Mononuclear cell (primary cell): Measurements from ENCODE around the gene TF. TPM values are rescaled to one million over a fixed set of nuclear protein-coding genes. Genes with fewer than 3 reads are reported as not detected.
"Not testable (repeated sequence)": the region's sequence is repeated elsewhere in the genome, so short reads cannot be mapped to it uniquely, and the experiment has no call there.

Experiments
- H3K27me3 ChIP-seq: 2 replicates; pipeline ENCODE4 v1.6.0; 2011; ENCODE audit warnings: low read length, control low read depth; ENCODE audit not compliant: insufficient read depth
- H3K4me1 ChIP-seq: 2 replicates; pipeline ENCODE4 v1.5.1; 2011; ENCODE audit warnings: mild to moderate bottlenecking, low read length, control low read depth; ENCODE audit not compliant: insufficient read depth
- H3K4me3 ChIP-seq: 2 replicates; pipeline ENCODE4 v1.5.1; 2011; ENCODE audit warnings: mild to moderate bottlenecking, low read length, moderate library complexity
- H3K9me3 ChIP-seq: 2 replicates; pipeline ENCODE4 v1.5.1; 2011; ENCODE audit warnings: low read depth, mild to moderate bottlenecking, control low read depth, low read length
- total RNA-seq: library from RNA; depleted of rRNA; stranded (reverse); fragments of >200 nt; gene quantifications from one replicate; pipeline ENCODE4 v1.2.3, GENCODE V29; 2012

Gene TF
- total RNA-seq, 1 donor, result not detected

DNA sequence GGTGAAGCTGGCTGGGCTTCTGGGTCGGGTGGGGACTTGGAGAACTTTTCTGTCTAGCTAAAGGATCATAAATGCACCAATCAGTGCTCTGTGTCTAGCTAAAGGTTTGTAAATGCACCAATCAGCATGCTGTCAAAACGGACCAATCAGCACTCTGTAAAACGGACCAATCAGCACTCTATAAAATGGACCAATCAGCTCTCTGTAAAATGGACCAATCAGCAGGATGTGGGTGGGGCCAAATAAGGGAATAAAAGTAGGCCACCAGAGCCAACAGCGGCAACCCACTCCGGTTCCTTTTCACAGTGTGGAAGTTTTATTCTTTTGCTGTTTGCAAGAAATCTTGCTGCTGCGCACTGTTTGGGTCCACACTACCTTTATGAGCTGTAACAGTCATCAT is 14.0 kb upstream of the TF start:
- not testable (repeated sequence) for H3K27me3 ChIP-seq, H3K9me3 ChIP-seq, H3K4me3 ChIP-seq, H3K4me1 ChIP-seq

DNA sequence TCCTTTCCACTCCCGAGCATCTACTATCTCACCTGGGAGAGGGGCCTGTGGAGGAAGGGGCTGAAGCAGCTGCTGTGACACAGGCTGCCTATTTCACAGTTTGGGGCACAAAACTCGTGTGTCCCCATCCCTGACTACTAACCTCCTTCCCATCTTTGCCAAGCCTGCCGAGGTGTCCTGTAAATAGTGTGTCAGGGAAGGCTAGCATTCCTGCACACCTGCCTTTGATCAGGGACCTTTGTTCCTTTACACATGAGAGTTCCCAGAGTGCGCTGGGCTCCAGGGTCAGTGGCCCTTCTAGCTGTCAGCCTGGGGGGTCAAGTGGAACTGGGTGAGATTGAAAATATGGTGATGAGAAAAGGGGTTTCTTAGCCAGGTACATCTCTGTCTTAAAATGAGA is 13.0 kb upstream of the TF start:
- Histone ChIP-seq H3K4me1 (no peaks in the 10 kb centered on the region), H3K4me3 (no peak overlapping the region), H3K27me3 (no peaks in the 10 kb centered on the region)

GRCh38 chr3:133734305-133734704 is 11.9 kb upstream of the TF start:
- Histone ChIP-seq H3K9me3 (no peaks in the 10 kb centered on the region), H3K27me3 (no peaks in the 10 kb centered on the region), H3K4me3 (no peak overlapping the region), H3K4me1 (no peaks in the 10 kb centered on the region)

More for the DNA sequence above, 13.0 kb upstream of the TF start:
- no peaks in the 10 kb centered on the region for H3K9me3 ChIP-seq

GRCh38 chr3:133742351-133743091 is 3.7 kb upstream of the TF start:
- Histone ChIP-seq H3K4me1 (no peaks in the 10 kb centered on the region), H3K9me3 (no peaks in the 10 kb centered on the region), H3K27me3 (peaks cover 24% of the 10 kb centered on the region), H3K4me3 (no peak overlapping the region)

DNA sequence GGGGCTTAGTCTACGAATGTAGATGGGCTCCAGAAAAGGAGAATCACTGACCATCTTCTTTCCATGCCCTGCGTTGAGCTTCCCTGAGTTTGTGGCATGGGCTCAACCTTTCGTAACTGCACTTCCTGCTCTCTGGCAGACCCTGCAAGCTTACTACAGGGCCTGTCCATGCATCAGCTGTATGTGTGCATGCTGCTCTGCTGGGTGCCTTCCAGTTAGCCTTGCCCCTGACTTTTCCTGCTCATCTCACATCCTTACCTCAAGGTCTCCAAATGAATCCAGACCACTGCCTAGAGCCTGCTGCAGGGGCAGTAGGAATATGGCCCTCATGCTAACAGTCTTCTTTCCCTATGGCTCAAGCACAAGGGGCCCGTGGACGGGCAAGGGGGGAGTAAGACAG is 2.0 kb upstream of the TF start:
- no peaks in the 10 kb centered on the region for H3K9me3 ChIP-seq
- no peak overlapping the region for H3K4me3 ChIP-seq

DNA sequence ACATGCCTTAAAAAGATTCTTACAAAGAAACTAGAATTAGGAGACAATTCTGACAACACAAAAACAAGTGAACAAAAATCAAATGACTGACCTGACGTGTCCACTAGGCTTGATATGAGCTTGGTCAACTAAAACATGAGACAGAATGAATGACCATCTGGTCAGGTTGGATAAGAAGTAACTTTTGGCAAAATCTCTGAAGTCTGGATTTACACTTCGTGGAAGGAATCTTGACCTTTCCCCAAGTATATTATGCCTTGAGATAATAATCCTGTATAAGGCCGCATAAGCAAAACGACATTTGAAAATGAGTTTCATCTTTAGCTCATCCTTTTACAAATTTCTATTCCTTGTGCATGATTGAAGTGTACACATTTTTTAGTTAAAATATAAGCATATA is 1.1 kb upstream of the TF start:
- Histone ChIP-seq H3K4me1 (no peaks in the 10 kb centered on the region), H3K4me3 (no peak overlapping the region), H3K27me3 (peaks cover 24% of the 10 kb centered on the region), H3K9me3 (no peaks in the 10 kb centered on the region)

More for the DNA sequence above, 2.0 kb upstream of the TF start:
- no peaks in the 10 kb centered on the region for H3K4me1 ChIP-seq
- H3K27me3 ChIP-seq, result peaks cover 24% of the 10 kb centered on the region

GRCh38 chr3:133746712-133747066 is 496 bp downstream of the TF start:
- H3K4me3 ChIP-seq, result no peak overlapping the region
- H3K9me3 ChIP-seq, result no peaks in the 10 kb centered on the region
- H3K4me1 ChIP-seq, result no peaks in the 10 kb centered on the region
- peaks cover 24% of the 10 kb centered on the region for H3K27me3 ChIP-seq

DNA sequence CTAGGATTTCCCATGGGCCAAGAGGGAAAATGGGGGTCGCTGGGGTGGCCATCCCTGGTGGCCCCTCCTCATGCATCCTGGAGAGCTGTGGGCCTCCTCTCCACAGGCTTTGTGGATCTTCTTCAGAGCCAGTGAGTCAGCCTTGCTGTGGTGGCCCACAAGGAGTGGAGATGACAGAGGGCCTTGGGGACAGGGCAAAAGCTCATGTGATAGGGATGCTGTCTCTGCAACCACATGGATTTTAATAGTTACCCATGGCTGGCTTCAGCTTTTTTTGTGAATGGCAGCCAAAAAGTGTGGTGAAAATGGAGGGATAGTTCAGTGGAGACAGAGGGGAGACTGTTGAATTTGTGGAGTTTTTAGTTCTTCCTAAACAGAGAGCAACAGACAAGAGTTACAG is 1.2 kb downstream of the TF start:
- H3K4me1 ChIP-seq, result no peaks in the 10 kb centered on the region
- H3K4me3 ChIP-seq, result no peak overlapping the region
- no peaks in the 10 kb centered on the region for H3K9me3 ChIP-seq
- H3K27me3 ChIP-seq, result peaks cover 24% of the 10 kb centered on the region

DNA sequence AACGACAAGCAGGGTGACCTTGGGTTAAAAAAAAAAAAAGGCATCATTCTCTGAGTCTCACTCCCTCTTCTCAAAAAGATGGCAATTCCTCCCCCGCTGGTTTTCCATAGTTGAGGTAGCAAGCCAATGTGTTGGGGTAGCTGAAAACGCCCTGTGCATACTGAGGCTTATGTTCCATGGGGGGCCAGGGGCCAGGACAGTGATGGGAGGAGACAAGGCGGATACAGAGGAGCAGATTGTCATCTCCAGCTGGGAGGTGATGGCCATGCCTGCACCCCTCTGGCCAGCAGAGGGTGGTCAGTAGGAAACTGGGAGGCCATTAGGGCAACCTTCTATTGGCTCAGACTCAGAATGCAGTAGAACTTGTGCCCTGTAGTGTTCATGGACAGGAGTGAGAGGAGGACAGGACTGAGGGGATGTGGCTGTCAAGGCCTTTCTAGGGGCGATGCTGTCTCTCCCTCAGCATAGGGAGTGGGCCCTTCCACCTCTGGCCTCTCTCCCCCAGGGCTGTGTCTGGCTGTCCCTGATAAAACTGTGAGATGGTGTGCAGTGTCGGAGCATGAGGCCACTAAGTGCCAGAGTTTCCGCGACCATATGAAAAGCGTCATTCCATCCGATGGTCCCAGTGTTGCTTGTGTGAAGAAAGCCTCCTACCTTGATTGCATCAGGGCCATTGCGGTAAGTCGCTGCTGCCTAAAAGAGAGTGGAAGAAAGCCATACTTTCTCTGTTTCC is 1.9 kb downstream of the TF start:
- H3K9me3 ChIP-seq, result no peaks in the 10 kb centered on the region
- H3K4me3 ChIP-seq, result no peak overlapping the region
- no peaks in the 10 kb centered on the region for H3K4me1 ChIP-seq
- H3K27me3 ChIP-seq, result peaks cover 24% of the 10 kb centered on the region

GRCh38 chr3:133749427-133750258 is 3.5 kb downstream of the TF start:
- H3K27me3 ChIP-seq, result peaks cover 15% of the 10 kb centered on the region
- no peaks in the 10 kb centered on the region for H3K9me3 ChIP-seq
- H3K4me1 ChIP-seq, result no peaks in the 10 kb centered on the region
- no peak overlapping the region for H3K4me3 ChIP-seq

DNA sequence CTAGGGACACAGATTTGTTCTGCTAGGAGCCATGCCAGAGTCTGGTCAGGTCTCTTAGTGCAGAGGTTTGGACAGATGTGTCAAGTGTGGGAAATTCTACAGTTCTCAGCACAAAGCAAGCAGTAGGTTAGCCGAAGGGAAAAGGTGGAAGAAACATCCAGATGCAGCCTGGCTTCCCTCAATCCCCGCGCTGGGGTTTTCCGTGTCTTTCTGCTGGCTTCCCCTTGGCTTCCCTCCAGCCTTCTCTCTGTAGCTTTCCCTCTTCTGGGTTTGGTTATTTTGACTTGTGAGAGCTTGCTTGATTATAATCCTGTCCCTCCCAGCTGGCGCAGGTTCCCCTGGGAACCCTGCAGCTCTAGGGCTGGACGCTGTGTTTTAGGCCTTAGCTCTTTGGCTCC is 4.1 kb downstream of the TF start:
- Histone ChIP-seq H3K27me3 (peaks cover 13% of the 10 kb centered on the region), H3K4me1 (no peaks in the 10 kb centered on the region), H3K4me3 (no peak overlapping the region), H3K9me3 (no peaks in the 10 kb centered on the region)

GRCh38 chr3:133753107-133753778 is 7.0 kb downstream of the TF start:
- no peaks in the 10 kb centered on the region for H3K4me1 ChIP-seq
- no peak overlapping the region for H3K4me3 ChIP-seq
- H3K9me3 ChIP-seq, result no peaks in the 10 kb centered on the region
- no peaks in the 10 kb centered on the region for H3K27me3 ChIP-seq

- Histone ChIP-seq H3K4me1 (no peaks in the 10 kb centered on the region), H3K9me3 (no peaks in the 10 kb centered on the region), H3K4me3 (no peak overlapping the region), H3K27me3 (no peaks in the 10 kb centered on the region)
Observed at GRCh38 chr3:133753779-133754164, 7.6 kb downstream of the TF start.

GRCh38 chr3:133754455-133754854 is 8.3 kb downstream of the TF start:
- Histone ChIP-seq H3K4me3 (no peak overlapping the region), H3K9me3 (no peaks in the 10 kb centered on the region), H3K27me3 (no peaks in the 10 kb centered on the region), H3K4me1 (no peaks in the 10 kb centered on the region)
